T47D (cell line): Measurements from ENCODE around the gene EPB41L5.
"Not testable (repeated sequence)": the region's sequence is repeated elsewhere in the genome, so short reads cannot be mapped to it uniquely, and the experiment has no call there.

Source experiments
- DNase-seq, 2 experiments: peaks; one replicate each; pipeline versions ENCODE4 v3.0.0 to v3.0.0-alpha.2; 2011 to 2012; ENCODE audit warnings: low read depth in 1 of 2, low spot score in 1 of 2
- JUND ChIP-seq: IDR thresholded peaks from 2 replicates; pipeline ENCODE4 v1.6.1; 2012; ENCODE audit warnings: low read depth
- in situ Hi-C: cut with HindIII; loops from 2 replicates; pipeline ENCODE4 v1.10.0; 2016; ENCODE audit warnings: low sequenced_read_pairs, low pct_unique_long_range_greater_than_20kb

Gene EPB41L5

DNA sequence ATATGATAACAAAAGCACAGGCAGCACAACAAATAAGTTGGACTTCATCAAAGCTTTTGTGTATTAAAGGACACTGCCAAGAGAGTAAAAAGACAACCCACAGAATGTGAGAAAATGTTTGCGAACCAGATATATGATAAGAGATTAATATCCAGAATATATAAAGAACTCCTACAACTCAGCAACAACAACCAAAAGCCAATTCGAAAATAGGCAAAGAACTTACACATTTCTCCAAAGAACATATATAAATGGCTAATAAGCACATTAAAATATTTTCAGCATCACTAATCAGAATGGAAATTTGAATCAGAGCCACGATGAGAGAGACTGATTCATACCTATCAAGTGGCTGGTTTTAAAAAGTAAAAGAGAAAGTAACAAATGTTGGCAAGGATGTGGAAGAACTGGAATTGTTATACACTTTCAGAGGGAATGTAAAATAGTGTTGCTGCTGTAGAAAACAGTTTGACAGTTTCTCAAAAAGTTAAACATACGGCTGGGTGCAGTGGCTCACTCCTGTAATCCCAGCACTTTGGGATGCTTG, 25.2 kb downstream of the EPB41L5 start:
- TF ChIP-seq JUND = no peak
- in situ Hi-C loops = no loop called here
- DNase-seq = no peak

DNA sequence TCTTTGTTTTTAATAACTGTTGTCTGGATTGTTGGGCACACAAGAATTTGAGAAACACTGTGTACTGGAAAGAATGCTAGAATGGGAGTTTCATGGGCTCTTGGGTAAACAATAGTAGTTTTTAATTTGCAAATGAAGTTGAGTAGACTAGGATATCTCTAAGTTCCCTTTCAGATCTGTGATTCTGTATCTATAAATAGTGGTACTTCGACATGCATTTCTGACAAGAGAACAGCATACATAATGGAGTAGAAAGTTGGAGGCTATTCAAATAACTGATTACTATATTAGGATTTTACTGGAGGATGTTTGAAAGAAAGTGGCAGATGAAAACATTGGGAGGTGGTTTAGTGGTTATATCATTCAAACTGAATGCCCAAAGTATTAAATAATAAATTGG, 29.5 kb downstream of the EPB41L5 start:
- in situ Hi-C loops = no loop called here
- TF ChIP-seq JUND = no peak
- no peak for DNase-seq

DNA sequence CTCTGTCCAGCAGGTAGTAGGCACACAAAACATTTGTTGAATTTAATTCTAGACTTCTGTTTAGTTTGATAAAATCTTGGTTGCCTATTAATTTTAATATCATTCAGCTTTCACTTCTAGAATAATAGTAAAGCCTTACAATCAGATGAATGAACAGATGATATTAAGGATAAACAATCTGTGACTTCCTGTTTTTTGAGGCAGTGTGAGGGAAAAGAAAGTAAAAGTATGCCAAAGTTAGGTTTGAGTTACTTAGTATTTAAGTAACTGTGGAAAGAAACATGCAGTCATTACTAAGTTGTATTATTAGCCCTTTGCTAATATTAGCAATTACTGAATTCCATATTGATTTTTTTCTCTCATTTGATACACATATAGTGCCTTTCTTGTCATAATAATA, 31.5 kb downstream of the EPB41L5 start:
- DNase-seq = no peak
- in situ Hi-C loops = no loop called here
- TF ChIP-seq JUND = no peak

DNA sequence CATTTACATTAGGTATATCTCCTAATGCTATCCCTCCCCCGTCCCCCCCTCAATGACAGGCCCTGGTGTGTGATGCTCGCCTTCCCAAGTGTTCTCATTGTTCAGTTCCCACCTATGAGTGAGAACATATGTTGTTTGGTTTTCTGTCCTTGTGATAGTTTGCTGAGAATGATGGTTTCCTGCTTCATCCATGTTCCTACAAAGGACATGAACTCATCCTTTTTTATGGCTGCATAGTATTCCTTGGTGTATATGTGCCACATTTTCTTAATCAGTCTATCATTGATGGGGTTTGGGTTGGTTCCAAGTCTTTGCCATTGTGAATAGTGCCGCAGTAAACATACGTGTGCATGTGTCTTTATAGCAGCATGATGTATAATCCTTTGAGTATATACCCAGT, 32.9 kb downstream of the EPB41L5 start:
- DNase-seq, in situ Hi-C loops: not testable (repeated sequence)

DNA sequence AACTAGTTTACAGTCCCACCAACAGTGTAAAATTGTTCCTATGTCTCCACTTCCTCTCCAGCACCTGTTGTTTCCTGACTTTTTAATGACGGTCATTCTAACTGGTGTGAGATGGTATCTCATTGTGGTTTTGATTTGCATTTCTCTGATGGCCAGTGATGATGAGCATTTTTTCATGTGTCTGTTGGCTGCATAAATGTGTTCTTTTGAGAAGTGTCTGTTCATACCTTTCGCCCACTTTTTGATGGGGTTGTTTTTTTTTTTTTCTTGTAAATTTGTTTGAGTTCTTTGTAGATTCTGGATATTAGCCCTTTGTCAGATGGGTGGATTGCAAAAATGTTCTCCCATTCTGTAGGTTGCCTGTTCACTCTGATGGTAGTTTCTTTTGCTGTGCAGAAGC, 33.4 kb downstream of the EPB41L5 start:
- in situ Hi-C loops, DNase-seq: not testable (repeated sequence)

DNA sequence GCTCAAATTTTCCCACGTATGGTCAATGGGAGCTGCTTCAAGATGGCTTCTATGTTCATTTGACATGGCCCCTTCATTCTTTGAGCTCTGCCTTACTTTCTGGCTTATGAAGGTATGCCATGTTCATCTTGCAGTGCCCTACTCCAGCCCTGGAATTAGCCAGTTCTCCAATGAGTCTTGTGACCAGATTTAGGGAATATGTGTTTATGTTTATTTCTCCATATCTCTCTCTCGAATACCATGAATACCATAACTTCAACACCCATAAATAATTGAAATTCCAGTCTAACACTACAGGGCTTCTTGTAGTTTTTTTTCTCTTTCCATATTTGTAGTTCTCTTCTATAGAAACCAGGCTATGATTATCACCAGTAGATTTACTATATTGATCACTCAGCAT, 39.7 kb downstream of the EPB41L5 start:
- DNase-seq = no peak
- TF ChIP-seq JUND = no peak
- in situ Hi-C loops = no loop called here

DNA sequence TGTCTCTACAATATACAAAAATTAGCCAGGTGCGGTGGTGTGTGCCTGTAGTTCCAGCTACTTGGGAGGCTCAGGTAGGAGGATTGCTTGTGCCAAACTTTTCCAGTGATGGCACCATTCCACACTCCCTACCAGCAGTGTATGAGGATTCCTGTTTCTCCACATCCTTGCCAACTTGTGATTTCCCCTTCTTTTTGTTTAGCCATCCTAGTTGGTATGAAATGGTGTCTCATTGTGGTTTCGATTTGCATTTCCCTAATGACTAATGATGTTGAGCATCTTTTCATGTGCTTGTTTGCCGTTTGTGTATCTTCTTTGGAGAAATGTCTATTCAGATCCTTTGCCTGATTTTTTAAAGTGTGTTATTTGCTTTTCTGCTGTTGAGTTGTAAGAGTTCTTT, 41.0 kb downstream of the EPB41L5 start:
- no peak for DNase-seq
- in situ Hi-C loops = no loop called here
- no peak for TF ChIP-seq JUND

DNA sequence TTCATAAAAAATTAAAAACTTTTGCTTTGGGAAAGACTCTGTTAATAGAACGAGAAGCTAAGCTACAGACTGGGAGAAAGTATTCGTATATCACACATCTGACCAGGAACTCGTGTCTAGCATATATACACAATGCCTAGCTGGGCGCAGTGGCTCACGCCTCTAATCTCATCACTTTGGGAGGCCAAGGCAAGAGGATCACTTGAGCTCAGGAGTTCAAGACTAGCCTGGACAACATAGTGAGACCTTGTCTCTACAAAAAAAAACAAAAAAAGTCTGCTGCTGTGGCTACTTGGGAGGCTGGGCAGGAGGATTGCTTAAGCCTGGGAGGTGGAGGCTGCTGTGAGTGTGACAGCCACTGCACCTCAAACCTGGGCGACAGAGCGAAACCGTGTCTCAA, 46.6 kb downstream of the EPB41L5 start:
- DNase-seq = no peak
- no peak for TF ChIP-seq JUND
- in situ Hi-C loops = no loop called here

DNA sequence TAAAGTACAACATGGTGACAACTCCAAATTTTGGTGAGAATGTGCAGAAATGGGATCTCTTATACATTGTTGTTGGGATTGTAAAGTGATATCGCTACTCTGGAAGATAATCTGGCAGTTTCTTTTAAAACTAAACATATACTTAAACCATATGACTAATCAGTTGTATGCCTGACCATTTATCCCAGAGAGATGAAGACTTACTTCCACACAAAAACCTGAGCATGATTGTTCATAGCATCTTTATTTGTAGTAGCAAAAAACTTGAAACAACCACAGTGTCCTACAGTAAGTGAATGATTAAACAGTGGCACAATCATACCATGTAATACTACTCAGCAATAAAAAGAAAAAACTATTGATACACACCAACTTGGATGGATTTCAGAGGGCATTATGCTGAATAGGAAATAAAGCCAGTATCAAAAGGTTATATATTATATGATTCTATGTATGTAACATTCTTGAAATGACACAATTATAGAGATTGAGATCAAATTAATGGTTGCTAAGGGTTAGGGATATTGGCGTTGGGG, 47.3 kb downstream of the EPB41L5 start:
- in situ Hi-C loops = no loop called here
- no peak for DNase-seq

DNA sequence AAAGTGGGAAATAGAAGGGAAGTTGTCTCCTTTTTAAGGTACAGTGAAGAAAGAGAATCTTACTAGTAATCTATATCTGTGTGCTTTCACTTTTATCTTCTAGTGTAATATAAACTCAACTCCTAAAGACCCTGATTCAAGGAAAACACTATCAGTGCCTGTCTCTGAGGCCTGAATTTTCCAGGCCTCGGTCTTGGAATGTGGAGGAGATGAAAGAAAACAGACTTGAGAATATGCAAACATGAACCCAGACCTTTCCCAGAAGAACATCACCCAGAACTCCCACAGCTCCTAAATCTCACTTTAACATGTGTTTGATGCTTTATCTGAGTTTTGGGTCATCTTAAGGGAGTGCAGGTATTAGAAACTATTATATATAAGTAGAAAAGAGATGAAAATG, 51.8 kb downstream of the EPB41L5 start:
- no peak for DNase-seq
- in situ Hi-C loops = no loop called here
- TF ChIP-seq JUND = no peak

More for the DNA sequence above, 47.3 kb downstream of the EPB41L5 start:
- no peak for TF ChIP-seq JUND

DNA sequence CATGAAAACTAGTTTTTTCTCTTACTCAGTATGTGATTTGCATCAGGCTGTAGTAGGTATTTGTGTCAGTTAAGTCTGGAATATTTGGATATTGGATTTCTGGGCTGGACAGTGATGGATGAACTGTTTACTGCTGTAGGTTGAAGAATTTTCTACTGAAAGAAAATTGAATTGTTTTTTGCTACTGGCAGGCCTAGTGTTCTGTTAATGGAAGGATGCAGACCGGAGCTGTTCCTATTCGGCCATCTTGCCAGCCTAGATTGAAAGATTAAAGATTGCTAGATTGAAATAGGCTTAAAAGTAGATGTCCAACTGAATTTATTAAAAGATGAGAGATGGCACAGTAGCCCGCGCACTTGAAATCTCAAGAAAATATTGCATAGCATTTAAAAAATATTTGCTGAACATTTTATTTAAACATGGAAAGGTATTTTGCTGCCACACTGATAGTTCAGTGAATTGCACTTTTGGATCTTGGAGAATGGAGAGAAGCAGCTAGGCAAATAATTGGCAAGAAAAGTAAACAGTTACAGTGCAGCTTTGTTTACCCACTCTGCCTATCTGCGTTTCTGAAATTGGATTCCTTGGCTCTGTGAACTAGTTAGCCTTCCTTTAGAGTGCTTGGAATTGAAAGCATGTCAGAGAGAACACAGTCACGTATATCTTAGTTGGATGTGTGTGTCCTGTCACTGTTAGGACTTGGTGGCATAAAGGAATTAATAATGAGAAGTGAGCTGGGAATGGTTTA, 54.1 kb downstream of the EPB41L5 start:
- in situ Hi-C loops = no loop called here
- TF ChIP-seq JUND = peak; percentile 67; the same call in 1 of the 2 replicates
- peak; percentile 33 to 86 for DNase-seq

DNA sequence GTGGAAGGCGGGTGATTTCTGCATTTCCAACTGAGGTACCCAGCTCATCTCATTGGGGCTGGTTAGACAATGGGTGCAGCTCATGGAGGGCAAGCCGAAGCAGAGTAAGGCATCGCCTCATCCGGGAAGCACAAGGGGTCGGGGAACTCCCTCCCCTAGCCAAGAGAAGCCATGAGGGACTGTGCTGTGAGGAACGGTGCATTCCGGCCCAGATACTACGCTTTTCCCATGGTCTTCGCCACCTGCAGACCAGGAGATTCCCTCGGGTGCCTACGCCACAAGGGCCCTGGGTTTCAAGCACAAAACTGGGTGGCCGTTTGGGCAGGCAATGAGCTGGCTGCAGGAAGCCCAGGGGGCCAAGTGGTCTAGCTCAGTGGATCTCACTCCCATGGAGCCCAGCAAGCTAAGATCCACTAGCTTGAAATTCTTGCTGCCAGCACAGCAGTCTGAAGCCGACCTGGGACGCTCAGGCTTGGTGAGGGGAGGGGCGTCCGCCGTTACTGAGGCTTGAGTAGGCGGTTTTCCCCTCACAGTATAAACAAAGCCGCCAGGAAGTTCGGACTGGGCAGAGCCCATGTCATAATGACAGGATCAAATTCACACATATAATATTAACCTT, 55.3 kb downstream of the EPB41L5 start:
- in situ Hi-C loops, DNase-seq: not testable (repeated sequence)

DNA sequence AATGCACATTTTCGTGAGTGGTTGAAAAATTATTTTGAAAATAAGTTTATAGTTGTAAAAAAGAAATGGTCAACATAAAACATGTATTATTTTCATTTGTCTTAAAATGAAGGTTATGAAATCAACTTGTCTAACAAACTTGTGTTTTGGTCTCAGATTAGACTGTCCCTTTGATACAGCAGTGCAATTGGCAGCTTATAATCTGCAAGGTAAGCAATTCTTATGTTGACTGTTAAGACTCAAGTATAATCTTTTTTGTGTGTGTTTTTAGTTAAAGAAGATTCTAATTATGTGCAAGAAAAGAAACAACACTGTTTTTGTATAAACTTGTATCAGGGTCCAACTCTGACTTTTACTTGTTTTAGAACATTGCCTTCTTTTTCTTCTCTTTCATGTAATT, 62.7 kb downstream of the EPB41L5 start:
- no peak for DNase-seq
- in situ Hi-C loops = no loop called here
- TF ChIP-seq JUND = no peak
